GM23338 (cell line): ENCODE results near the gene PTGDS. TPM values are rescaled to one million over a fixed set of nuclear protein-coding genes. Genes with fewer than 3 reads are reported as not detected.

Source experiments
- ATAC-seq: fragments of 200-7000 bp; cut with Tn5 transposase; 3 replicates; pipeline ENCODE4 v1.9.1; 2020
- DNase-seq: peaks from one replicate; pipeline ENCODE4 v3.0.0-alpha.2; 2015; ENCODE audit warnings: low spot score
- H2AFZ ChIP-seq: fragments of 200-600 bp; sonication (generic); 2 replicates; pipeline ENCODE4 v1.8.0; 2016; ENCODE audit warnings: antibody characterized with exemption, mild to moderate bottlenecking, moderate library complexity
- H3F3A ChIP-seq: fragments of 200-600 bp; sonication (generic); replicated peaks from 2 replicates; pipeline ENCODE4 v1.8.0; 2017; ENCODE audit warnings: antibody characterized with exemption, mixed run types, low read depth
- H3K27ac ChIP-seq: fragments of 200-600 bp; sonication (generic); 2 replicates; pipeline ENCODE4 v1.6.1; 2016; ENCODE audit warnings: low read depth
- H3K27me3 ChIP-seq: fragments of 200-600 bp; sonication (generic); 2 replicates; pipeline ENCODE4 v1.8.0; 2016; ENCODE audit warnings: mild to moderate bottlenecking, mixed run types, moderate library complexity; ENCODE audit not compliant: insufficient read depth
- H3K36me3 ChIP-seq: fragments of 200-600 bp; sonication (generic); 2 replicates; pipeline ENCODE4 v1.8.0; 2016; ENCODE audit warnings: mild to moderate bottlenecking; ENCODE audit not compliant: insufficient read depth
- H3K4me1 ChIP-seq: fragments of 200-600 bp; sonication (generic); 2 replicates; pipeline ENCODE4 v1.8.0; 2016; ENCODE audit warnings: mild to moderate bottlenecking, moderate library complexity; ENCODE audit not compliant: insufficient read depth
- H3K4me2 ChIP-seq: fragments of 200-600 bp; sonication (generic); 2 replicates; pipeline ENCODE4 v1.7.1; 2017; ENCODE audit warnings: mixed run types
- H3K4me3 ChIP-seq: fragments of 200-600 bp; sonication (generic); 2 replicates; pipeline ENCODE4 v1.6.1; 2016; ENCODE audit warnings: mixed run types
- H3K79me2 ChIP-seq: fragments of 200-600 bp; sonication (generic); replicated peaks from 2 replicates; pipeline ENCODE4 v1.8.0; 2017; ENCODE audit warnings: mild to moderate bottlenecking; ENCODE audit not compliant: insufficient read depth
- H3K9me2 ChIP-seq: fragments of 200-600 bp; sonication (generic); 2 replicates; pipeline ENCODE4 v1.8.0; 2017; ENCODE audit not compliant: insufficient read depth
- H4K20me1 ChIP-seq: fragments of 200-600 bp; sonication (generic); replicated peaks from 2 replicates; pipeline ENCODE4 v1.8.0; 2017; ENCODE audit warnings: mild to moderate bottlenecking; ENCODE audit not compliant: insufficient read depth
- H3K27ac Mint-ChIP-seq: 2 replicates; pipeline ENCODE4 v1.8.0; 2020; ENCODE audit warnings: inconsistent platforms, mild to moderate bottlenecking, moderate library complexity, mixed read lengths
- H3K27me3 Mint-ChIP-seq: 3 replicates; pipeline ENCODE4 v1.8.0; 2022; ENCODE audit warnings: low read depth, mild to moderate bottlenecking, moderate library complexity, mixed read lengths, inconsistent platforms; ENCODE audit not compliant: insufficient read depth, poor library complexity
- H3K36me3 Mint-ChIP-seq: 3 replicates; pipeline ENCODE4 v1.8.0; 2021; ENCODE audit warnings: low read depth, mild to moderate bottlenecking, inconsistent platforms, moderate library complexity, mixed read lengths
- H3K4me1 Mint-ChIP-seq: 3 replicates; pipeline ENCODE4 v1.8.0; 2020; ENCODE audit warnings: mild to moderate bottlenecking, inconsistent platforms, mixed read lengths
- H3K4me3 Mint-ChIP-seq: 3 replicates; pipeline ENCODE4 v1.8.0; 2021; ENCODE audit warnings: moderate library complexity, mild to moderate bottlenecking, inconsistent platforms, mixed read lengths
- H3K9me3 Mint-ChIP-seq: 3 replicates; pipeline ENCODE4 v1.8.0; 2020; ENCODE audit warnings: moderate library complexity, mild to moderate bottlenecking, inconsistent platforms, mixed read lengths
- CREB1 ChIP-seq: fragments of 250-450 bp; sonication (Bioruptor Pico); IDR thresholded peaks from 2 replicates; pipeline ENCODE4 v1.5.0; 2020; ENCODE audit warnings: low read depth, mild to moderate bottlenecking, moderate library complexity
- CTCF ChIP-seq, 2 experiments: fragments of 200-600 bp in 1 of 2; sonication (generic) in 1 of 2; conservative IDR thresholded peaks; 2 replicates each; pipeline versions ENCODE4 v1.5.1 to v1.6.1; 2016 to 2017; ENCODE audit warnings: antibody characterized with exemption in 2 of 2, low read depth in 2 of 2, mild to moderate bottlenecking in 2 of 2, moderate library complexity in 1 of 2
- ETS1 ChIP-seq: IDR thresholded peaks from 2 replicates; pipeline ENCODE4 v1.6.1; 2016; ENCODE audit warnings: antibody characterized with exemption
- EZH2 ChIP-seq: fragments of 200-600 bp; sonication (generic); IDR thresholded peaks from one replicate; pipeline ENCODE4 v1.8.0; 2017; ENCODE audit warnings: antibody characterized with exemption, mild to moderate bottlenecking, low read depth; ENCODE audit not compliant: unreplicated experiment
- JUNB ChIP-seq: IDR thresholded peaks from one replicate; pipeline ENCODE4 v1.6.1; 2016; ENCODE audit warnings: antibody characterized with exemption; ENCODE audit not compliant: unreplicated experiment
- POLR2AphosphoS5 ChIP-seq: IDR thresholded peaks from 2 replicates; pipeline ENCODE4 v1.6.1; 2016; ENCODE audit warnings: antibody characterized with exemption, low read depth
- REST ChIP-seq: IDR thresholded peaks from one replicate; pipeline ENCODE4 v1.6.1; 2018; ENCODE audit warnings: antibody characterized with exemption; ENCODE audit not compliant: unreplicated experiment
- STAT1 ChIP-seq: IDR thresholded peaks from one replicate; pipeline ENCODE4 v1.6.1; 2016; ENCODE audit warnings: antibody characterized with exemption; ENCODE audit not compliant: unreplicated experiment
- ZNF114 ChIP-seq: fragments of 250-450 bp; sonication (Bioruptor Pico); IDR thresholded peaks from 2 replicates; pipeline ENCODE4 v1.5.0; 2020; ENCODE audit warnings: mild to moderate bottlenecking, moderate library complexity
- ZNF331 ChIP-seq: fragments of 250-450 bp; sonication (Bioruptor Pico); IDR thresholded peaks from 2 replicates; pipeline ENCODE4 v1.5.0; 2020; ENCODE audit warnings: low read depth, mild to moderate bottlenecking, moderate library complexity
- ZNF462 ChIP-seq: fragments of 250-450 bp; sonication (Bioruptor Pico); IDR thresholded peaks from 2 replicates; pipeline ENCODE4 v1.5.0; 2020; ENCODE audit warnings: mild to moderate bottlenecking, moderate library complexity
- polyA plus RNA-seq: library from polyadenylated mRNA; unstranded; fragments of >200 nt; fragmentation: Nextera tagmentation; extraction: Ambion mirVana; gene quantifications from 2 replicates; pipeline ENCODE4 v1.2.1, GENCODE V29; 2016
- total RNA-seq: library from RNA; depleted of rRNA; stranded (reverse); fragments of >200 nt; shearing (Covaris generic); gene quantifications from 2 replicates; pipeline ENCODE4 v1.2.3, GENCODE V29; 2014

The PTGDS gene
- total and polyA plus RNA-seq, 2 experiments from 2014 or later, result 1.9 to 3.1 TPM

DNA sequence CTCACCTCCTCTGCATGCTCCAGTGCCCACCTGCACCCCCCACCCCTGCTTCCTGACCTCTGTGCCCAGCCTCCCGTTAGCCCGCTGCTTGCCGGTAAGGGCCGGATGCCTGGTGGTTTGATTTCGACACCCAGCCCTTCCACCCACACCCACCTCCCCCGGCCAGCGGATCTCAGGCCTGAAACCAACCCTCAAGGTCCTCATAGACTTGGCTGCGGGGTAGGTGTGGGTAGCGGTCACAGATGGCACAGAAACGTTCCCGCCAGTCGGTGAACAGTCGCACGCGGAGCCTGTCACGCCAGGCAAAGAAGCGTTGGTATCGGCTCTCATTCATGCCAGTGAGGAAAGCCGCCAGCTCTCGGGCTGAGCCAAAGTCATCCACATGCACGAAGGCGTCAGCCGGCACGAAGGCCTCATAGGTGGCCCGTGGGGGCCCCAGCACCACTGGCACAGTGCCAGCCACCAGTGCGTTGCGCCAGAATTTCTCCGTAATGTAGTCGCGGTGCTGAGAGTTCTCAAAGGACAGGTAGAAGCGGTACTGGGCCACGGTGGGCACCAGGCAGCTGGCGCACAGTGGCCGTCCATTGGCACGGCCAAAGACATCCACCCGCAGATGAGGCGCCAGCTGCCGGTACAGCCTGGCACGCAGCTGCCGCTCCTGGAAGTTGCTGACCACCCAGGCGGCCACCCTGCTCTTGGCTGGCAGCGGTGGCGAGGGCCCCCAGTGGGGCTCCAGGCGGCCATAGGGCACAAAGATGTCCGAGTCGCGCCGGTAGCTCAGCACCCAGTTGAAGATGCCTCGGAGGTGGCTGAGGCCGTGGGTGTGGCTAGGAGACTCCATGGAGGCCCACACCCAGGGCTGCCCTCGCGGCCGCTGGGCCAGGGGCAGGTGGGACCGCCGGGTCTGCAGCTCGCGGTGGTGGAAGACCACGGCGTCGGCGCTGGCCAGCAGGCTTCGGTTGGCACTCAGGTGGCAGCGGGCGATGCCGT lies 53.5 kb downstream of the PTGDS start:
- Histone ChIP-seq H3K27me3 (peaks cover 21% of the 10 kb centered on the region), H4K20me1 (no peaks in the 10 kb centered on the region), H3K4me2 (no peak overlapping the region), H3K36me3 (no peaks in the 10 kb centered on the region), H3K9me2 (no peaks in the 10 kb centered on the region), H2AFZ (no peak overlapping the region), H3K4me1 (0 out of 2 replicates have a peak, but pooled peaks cover 3% of the 10 kb centered on the region), H3K79me2 (no peaks in the 10 kb centered on the region), H3F3A (0 out of 2 replicates have a peak, but pooled peaks cover 3% of the 10 kb centered on the region), H3K4me3 (no peak overlapping the region), H3K27ac (no peak overlapping the region)
- Mint-ChIP-seq H3K27me3 (peaks cover 26% of the 10 kb centered on the region), H3K36me3 (no peaks in the 10 kb centered on the region), H3K4me1 (no peaks in the 10 kb centered on the region; the same call in 2 of the 3 replicates), H3K4me3 (no peak overlapping the region), H3K27ac (no peak overlapping the region), H3K9me3 (no peaks in the 10 kb centered on the region)
- DNase-seq, result no peak
- ATAC-seq, result no peak
- TF ChIP-seq ZNF331 (CRISPR knock-in tag) (no peak), POLR2AphosphoS5 (no peak), EZH2 (no peak), ETS1 (no peak), ZNF114 (CRISPR knock-in tag) (no peak), JUNB (no peak), ZNF462 (CRISPR knock-in tag) (no peak), CREB1 (no peak), CTCF (conservative IDR thresholded peaks at IDR 0.05; ENCODE audit: low read depth in 2 of 2) (no peak), REST (no peak), STAT1 (no peak)
